Progenitor cell of endocrine pancreas (in vitro differentiated cells): Measurements from ENCODE around the gene NELFA. TPM values are rescaled to one million over a fixed set of nuclear protein-coding genes. Genes with fewer than 3 reads are reported as not detected.

ENCODE experiments used
- DNase-seq: peaks from one replicate; pipeline ENCODE4 v3.0.0; 2021; ENCODE audit warnings: low spot score; ENCODE audit not compliant: unreplicated experiment
- H3K27ac Mint-ChIP-seq: 2 replicates; pipeline ENCODE4 v1.8.0; 2021; ENCODE audit warnings: mild to moderate bottlenecking, moderate library complexity, mixed read lengths
- H3K27me3 Mint-ChIP-seq: 2 replicates; pipeline ENCODE4 v1.8.0; 2021; ENCODE audit warnings: mixed read lengths
- H3K36me3 Mint-ChIP-seq: 2 replicates; pipeline ENCODE4 v1.8.0; 2022; ENCODE audit warnings: mixed read lengths; ENCODE audit not compliant: insufficient read depth
- H3K4me1 Mint-ChIP-seq: 2 replicates; pipeline ENCODE4 v1.8.0; 2021; ENCODE audit warnings: low read depth, mixed read lengths
- H3K4me3 Mint-ChIP-seq: 2 replicates; pipeline ENCODE4 v1.8.0; 2021; ENCODE audit warnings: low read depth, mild to moderate bottlenecking, moderate library complexity, mixed read lengths
- H3K9me3 Mint-ChIP-seq: 2 replicates; pipeline ENCODE4 v1.8.0; 2021; ENCODE audit warnings: low read depth, mixed read lengths
- total RNA-seq: library from RNA; stranded (reverse); gene quantifications from 2 replicates; pipeline ENCODE4 v1.2.1, GENCODE V29; 2021
- TF ChIP-seq, protein P1 (sequence below): fragments of 200-600 bp; sonication (generic); IDR thresholded peaks from one replicate; pipeline ENCODE4 v1.5.0; 2021; ENCODE audit warnings: antibody characterized with exemption, mild to moderate bottlenecking; ENCODE audit not compliant: unreplicated experiment

NELFA gene
- total RNA-seq, 1 donor from 2014 or later = 52.5 TPM

DNA sequence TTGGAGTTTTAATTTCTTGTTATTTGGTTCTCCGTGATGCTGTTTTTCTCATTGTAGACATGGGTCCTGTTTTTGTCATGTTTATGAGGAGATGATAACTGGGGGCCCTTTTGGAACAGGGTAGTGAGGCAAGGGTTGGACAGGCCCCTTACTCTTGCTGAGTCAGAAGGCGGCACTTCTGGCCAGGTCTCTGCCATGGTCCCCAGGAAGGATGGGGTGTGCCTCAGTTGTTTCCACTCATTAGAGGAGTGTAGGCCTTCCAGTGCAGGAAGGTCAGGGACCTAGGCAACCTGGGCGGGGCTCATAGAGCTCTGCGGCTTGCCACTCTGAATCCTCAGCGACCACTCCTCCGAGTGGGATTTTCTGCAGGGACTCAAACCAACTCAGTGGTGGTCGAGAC lies 68.2 kb downstream of the NELFA start:
- no peak for DNase-seq
- Mint-ChIP-seq H3K4me1 (no peaks in the 10 kb centered on the region), H3K27ac (no peak overlapping the region), H3K9me3 (no peaks in the 10 kb centered on the region), H3K36me3 (peaks cover 21% of the 10 kb centered on the region), H3K4me3 (no peak overlapping the region), H3K27me3 (no peaks in the 10 kb centered on the region)
- TF ChIP-seq, protein P1, sequence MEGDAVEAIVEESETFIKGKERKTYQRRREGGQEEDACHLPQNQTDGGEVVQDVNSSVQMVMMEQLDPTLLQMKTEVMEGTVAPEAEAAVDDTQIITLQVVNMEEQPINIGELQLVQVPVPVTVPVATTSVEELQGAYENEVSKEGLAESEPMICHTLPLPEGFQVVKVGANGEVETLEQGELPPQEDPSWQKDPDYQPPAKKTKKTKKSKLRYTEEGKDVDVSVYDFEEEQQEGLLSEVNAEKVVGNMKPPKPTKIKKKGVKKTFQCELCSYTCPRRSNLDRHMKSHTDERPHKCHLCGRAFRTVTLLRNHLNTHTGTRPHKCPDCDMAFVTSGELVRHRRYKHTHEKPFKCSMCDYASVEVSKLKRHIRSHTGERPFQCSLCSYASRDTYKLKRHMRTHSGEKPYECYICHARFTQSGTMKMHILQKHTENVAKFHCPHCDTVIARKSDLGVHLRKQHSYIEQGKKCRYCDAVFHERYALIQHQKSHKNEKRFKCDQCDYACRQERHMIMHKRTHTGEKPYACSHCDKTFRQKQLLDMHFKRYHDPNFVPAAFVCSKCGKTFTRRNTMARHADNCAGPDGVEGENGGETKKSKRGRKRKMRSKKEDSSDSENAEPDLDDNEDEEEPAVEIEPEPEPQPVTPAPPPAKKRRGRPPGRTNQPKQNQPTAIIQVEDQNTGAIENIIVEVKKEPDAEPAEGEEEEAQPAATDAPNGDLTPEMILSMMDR = no peak

GRCh38 chr4:1939664-1940509 lies 68.9 kb downstream of the NELFA start:
- H3K27ac Mint-ChIP-seq = peak overlapping the region; percentile 49
- no peaks in the 10 kb centered on the region for H3K9me3 Mint-ChIP-seq
- no peak overlapping the region for H3K4me3 Mint-ChIP-seq
- TF ChIP-seq, protein P1 = no peak
- H3K4me1 Mint-ChIP-seq = no peaks in the 10 kb centered on the region
- DNase-seq = no peak
- no peaks in the 10 kb centered on the region for H3K27me3 Mint-ChIP-seq
- peaks cover 21% of the 10 kb centered on the region for H3K36me3 Mint-ChIP-seq

- peaks cover 23% of the 10 kb centered on the region for H3K36me3 Mint-ChIP-seq
- no peaks in the 10 kb centered on the region for H3K4me1 Mint-ChIP-seq
- H3K27ac Mint-ChIP-seq = no peak overlapping the region
- no peak for DNase-seq
- TF ChIP-seq, protein P1 = no peak
- H3K9me3 Mint-ChIP-seq = no peaks in the 10 kb centered on the region
- no peaks in the 10 kb centered on the region for H3K27me3 Mint-ChIP-seq
- no peak overlapping the region for H3K4me3 Mint-ChIP-seq
Measured at GRCh38 chr4:1938027-1938426, 70.7 kb downstream of the NELFA start.

DNA sequence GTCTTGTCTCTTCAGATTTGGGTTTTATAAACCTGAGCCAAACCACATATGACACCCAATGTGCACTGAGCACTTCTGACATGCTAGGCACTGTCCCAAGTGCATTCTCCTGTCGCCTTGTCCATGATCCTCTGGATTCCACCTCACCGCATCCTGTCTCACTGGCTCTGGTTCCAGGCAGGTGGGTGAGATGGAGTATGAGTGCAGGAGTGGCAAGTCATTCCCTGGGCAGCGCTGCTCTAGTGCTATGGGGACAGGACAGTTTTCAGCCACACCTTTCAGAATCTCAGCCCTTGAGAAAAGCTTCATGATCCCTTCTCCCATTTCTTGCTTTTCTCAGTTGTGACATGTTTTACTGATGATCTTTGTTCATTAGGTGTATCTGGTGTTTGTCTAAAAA lies 71.2 kb downstream of the NELFA start:
- Mint-ChIP-seq H3K9me3 (no peaks in the 10 kb centered on the region), H3K4me3 (no peak overlapping the region), H3K4me1 (no peaks in the 10 kb centered on the region), H3K27ac (no peak overlapping the region), H3K27me3 (no peaks in the 10 kb centered on the region), H3K36me3 (peaks cover 21% of the 10 kb centered on the region)
- TF ChIP-seq, protein P1 = no peak
- DNase-seq = no peak

- Mint-ChIP-seq H3K36me3 (peaks cover 17% of the 10 kb centered on the region), H3K9me3 (no peaks in the 10 kb centered on the region), H3K4me3 (no peak overlapping the region), H3K27me3 (no peaks in the 10 kb centered on the region), H3K27ac (peak overlapping the region; percentile 41), H3K4me1 (no peaks in the 10 kb centered on the region)
- DNase-seq = no peak
- TF ChIP-seq, protein P1 = no peak
Measured at GRCh38 chr4:1933700-1934099, 75.1 kb downstream of the NELFA start.
